Aorta (tissue), 5 donors: ENCODE data around the gene METTL15. TPM values are rescaled to one million over a fixed set of nuclear protein-coding genes. Genes with fewer than 3 reads are reported as not detected.

Experiments used
- ATAC-seq: fragments of 200-7000 bp; cut with Tn5 transposase; one replicate; pipeline ENCODE4 v1.9.1; 2022; ENCODE audit warnings: moderate library complexity; ENCODE audit not compliant: low FRiP score
- DNase-seq, 2 donors: peaks; one replicate each; pipeline ENCODE4 v3.0.0-alpha.2; 2020
- H3K27ac ChIP-seq, 2 donors: one replicate each; pipeline ENCODE4 v1.5.1; 2013; ENCODE audit warnings: low read length in 2 of 2, mild to moderate bottlenecking in 2 of 2, moderate library complexity in 2 of 2, control low read depth in 1 of 2, inconsistent platforms in 1 of 2, low read depth in 1 of 2
- H3K27me3 ChIP-seq, 2 donors: one replicate each; pipeline ENCODE4 v1.6.1; 2013; ENCODE audit warnings: control low read depth in 1 of 2, low read length in 1 of 2, mild to moderate bottlenecking in 1 of 2, moderate library complexity in 1 of 2; ENCODE audit not compliant: insufficient read depth in 2 of 2, control insufficient read depth in 1 of 2
- H3K36me3 ChIP-seq, 2 donors: one replicate each; pipeline ENCODE4 v1.6.1; 2013; ENCODE audit warnings: control low read depth in 1 of 2, low read length in 1 of 2, mild to moderate bottlenecking in 1 of 2; ENCODE audit not compliant: insufficient read depth in 2 of 2, control insufficient read depth in 1 of 2
- H3K4me1 ChIP-seq, 2 donors: one replicate each; pipeline ENCODE4 v1.6.1; 2013; ENCODE audit warnings: low read length in 2 of 2, control low read depth in 1 of 2, mild to moderate bottlenecking in 1 of 2, moderate library complexity in 1 of 2; ENCODE audit not compliant: insufficient read depth in 2 of 2, control insufficient read depth in 1 of 2
- H3K4me3 ChIP-seq, 2 donors: one replicate each; pipeline ENCODE4 v1.5.1; 2013; ENCODE audit warnings: low read length in 2 of 2, control low read depth in 1 of 2, mild to moderate bottlenecking in 1 of 2
- H3K9me3 ChIP-seq: one replicate; pipeline ENCODE4 v1.6.1; 2013; ENCODE audit warnings: mild to moderate bottlenecking, low read length; ENCODE audit not compliant: control insufficient read depth
- WGBS, 2 donors: extraction: QIAGEN DNeasy Blood & Tissue Kit; methylation state at CpG; one replicate each; pipeline ENCODE4 v1.1.7; 2013; 5-methylcytosine and 5-hydroxymethylcytosine counted together
- intact Hi-C, 2 donors: fragments of 100-400 bp; cut with DNase I; formaldehyde crosslinking; loops; one replicate each; pipeline versions ENCODE4 v1.14.2 to v1.15.0; 2022
- polyA plus RNA-seq, 2 donors: library from polyadenylated mRNA; stranded (reverse); fragments of 200-250 nt; gene quantifications; one replicate each; pipeline ENCODE4 v1.2.3, GENCODE V29; 2013
- total RNA-seq, 2 donors: library from RNA; stranded (reverse); fragmentation: NEBNext Ultra II Directional; extraction: Animal tissue kit (Norgen Biotek cat#: 25700); gene quantifications; one replicate each; pipeline ENCODE4 v1.2.1, GENCODE V29; 2021
- donor health status: healthy with polysubstance abuse.
- donor health status: Bipolar disorder and iron deficiency.
- donor health status: DM: no; HTN: no; CAD: no.
- donor health status: DM: no; HTN: no; CAD: no.
- donor health status: DM: yes; HTN: yes; CAD: no.

METTL15 gene
- total and polyA plus RNA-seq, 4 donors: 2.4 to 19.2 (median 10.5) TPM

- no peak overlapping the region for H3K4me3 ChIP-seq
- intact Hi-C loops: loop anchor here in 1 of 2 donors (10.0 kb wide), 1 partner anchor 411 kb away; no protein-coding TSS in a partner anchor
- no peaks in the 10 kb centered on the region for H3K36me3 ChIP-seq
- 86% methylated on average over 5 of the region's 5 CpGs for WGBS, 2 donors
- DNase-seq: no peak
- no peaks in the 10 kb centered on the region for H3K27me3 ChIP-seq
- no peaks in the 10 kb centered on the region for H3K9me3 ChIP-seq
- no peak for ATAC-seq
- peaks cover 0 to 2% of the 10 kb centered on the region in 2 donors for H3K4me1 ChIP-seq
- no peak overlapping the region for H3K27ac ChIP-seq
Measured at GRCh38 chr11:28105869-28106268, 2.3 kb upstream of the METTL15 start.

DNA sequence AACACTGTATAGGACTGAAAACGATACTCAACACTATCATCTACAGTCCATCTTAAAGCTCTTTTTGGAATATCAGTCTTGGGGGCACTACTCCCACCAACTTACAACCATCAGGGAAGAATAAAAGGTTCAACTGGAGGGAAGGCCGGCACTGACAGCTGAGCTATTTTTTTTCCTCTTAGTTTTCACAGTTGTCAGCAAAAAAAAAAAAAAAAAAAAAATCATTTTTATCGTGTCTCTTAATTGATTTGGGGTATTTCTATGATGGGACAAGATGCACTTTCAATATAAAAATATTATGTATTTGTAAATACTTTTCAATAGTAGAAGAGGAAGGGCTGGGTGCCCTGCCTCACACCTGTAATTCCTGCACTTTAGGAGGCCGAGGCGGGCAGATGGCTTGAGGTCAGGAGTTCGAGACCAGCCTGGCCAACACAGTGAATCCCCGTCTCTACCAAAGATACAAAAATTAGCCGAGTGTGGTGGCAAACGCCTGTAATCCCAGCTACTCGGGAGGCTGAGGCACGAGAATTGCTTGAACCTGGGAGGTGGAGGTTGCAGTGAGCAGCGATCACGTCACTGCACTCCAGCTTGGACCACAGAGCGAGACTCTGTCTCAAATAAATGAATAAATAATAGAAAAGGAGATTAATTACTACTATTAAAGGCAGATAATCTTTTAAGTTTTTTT is 1.7 kb upstream of the METTL15 start:
- DNase-seq (no peak), ATAC-seq (no peak)
- Histone ChIP-seq H3K27me3 (no peaks in the 10 kb centered on the region), H3K4me1 (peaks cover 0 to 2% of the 10 kb centered on the region in 2 donors), H3K27ac (no peak overlapping the region), H3K36me3 (no peaks in the 10 kb centered on the region), H3K4me3 (no peak overlapping the region), H3K9me3 (no peaks in the 10 kb centered on the region)
- 85 to 86% methylated on average over 14 of the region's 14 CpGs for WGBS, 2 donors
- intact Hi-C loops: loop anchor here in 1 of 2 donors (10.0 kb wide), 1 partner anchor 412 kb away; no protein-coding TSS in a partner anchor

DNA sequence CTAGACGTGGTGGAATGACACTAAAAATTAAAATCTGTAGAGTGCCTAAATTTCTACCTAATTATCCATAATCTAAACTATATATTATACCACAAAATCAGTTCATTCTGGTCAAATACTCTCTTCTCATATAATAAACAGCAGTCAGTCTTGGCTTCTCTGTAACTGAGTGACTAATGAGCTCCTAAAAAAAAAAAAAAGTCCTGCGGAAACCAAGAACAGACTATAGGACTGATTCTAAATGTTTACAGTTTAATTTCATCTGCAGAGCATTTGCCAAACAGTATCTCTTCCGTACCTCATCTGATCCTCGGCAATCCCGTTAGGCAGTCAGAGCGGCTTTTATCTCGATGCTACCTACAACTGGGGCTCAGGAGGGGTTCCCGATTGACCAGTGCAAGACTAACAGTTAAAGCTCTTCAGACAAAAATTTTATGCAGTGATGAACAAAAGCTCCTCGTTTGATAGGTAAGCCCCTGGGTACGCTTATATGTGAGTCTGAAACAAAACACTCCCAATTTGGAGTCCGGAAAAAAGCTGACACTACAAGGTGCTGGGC is 918 bp upstream of the METTL15 start:
- Histone ChIP-seq H3K4me3 (peak overlapping the region; percentile 51 to 59), H3K4me1 (peaks cover 0 to 2% of the 10 kb centered on the region in 2 donors), H3K27me3 (no peaks in the 10 kb centered on the region), H3K27ac (peak overlapping the region in 1 of 2 donors; percentile 60), H3K9me3 (no peaks in the 10 kb centered on the region), H3K36me3 (no peaks in the 10 kb centered on the region)
- 1% methylated on average over 11 of the region's 11 CpGs for WGBS, 2 donors
- DNase-seq: no peak
- intact Hi-C loops: loop anchor here in 1 of 2 donors (10.0 kb wide), 1 partner anchor 412 kb away; no protein-coding TSS in a partner anchor
- ATAC-seq: no peak

- 70 to 76% methylated on average over 3 of the region's 3 CpGs for WGBS, 2 donors
- H3K4me3 ChIP-seq: no peak overlapping the region
- H3K4me1 ChIP-seq: peaks cover 0 to 2% of the 10 kb centered on the region in 2 donors
- no peak overlapping the region for H3K27ac ChIP-seq
- ATAC-seq: no peak
- intact Hi-C loops: loop anchor here in 1 of 2 donors (10.0 kb wide), 1 partner anchor 414 kb away; no protein-coding TSS in a partner anchor
- no peak for DNase-seq
- no peaks in the 10 kb centered on the region for H3K27me3 ChIP-seq
- no peaks in the 10 kb centered on the region for H3K9me3 ChIP-seq
- H3K36me3 ChIP-seq: no peaks in the 10 kb centered on the region
Measured at GRCh38 chr11:28108958-28109357, 770 bp downstream of the METTL15 start.

DNA sequence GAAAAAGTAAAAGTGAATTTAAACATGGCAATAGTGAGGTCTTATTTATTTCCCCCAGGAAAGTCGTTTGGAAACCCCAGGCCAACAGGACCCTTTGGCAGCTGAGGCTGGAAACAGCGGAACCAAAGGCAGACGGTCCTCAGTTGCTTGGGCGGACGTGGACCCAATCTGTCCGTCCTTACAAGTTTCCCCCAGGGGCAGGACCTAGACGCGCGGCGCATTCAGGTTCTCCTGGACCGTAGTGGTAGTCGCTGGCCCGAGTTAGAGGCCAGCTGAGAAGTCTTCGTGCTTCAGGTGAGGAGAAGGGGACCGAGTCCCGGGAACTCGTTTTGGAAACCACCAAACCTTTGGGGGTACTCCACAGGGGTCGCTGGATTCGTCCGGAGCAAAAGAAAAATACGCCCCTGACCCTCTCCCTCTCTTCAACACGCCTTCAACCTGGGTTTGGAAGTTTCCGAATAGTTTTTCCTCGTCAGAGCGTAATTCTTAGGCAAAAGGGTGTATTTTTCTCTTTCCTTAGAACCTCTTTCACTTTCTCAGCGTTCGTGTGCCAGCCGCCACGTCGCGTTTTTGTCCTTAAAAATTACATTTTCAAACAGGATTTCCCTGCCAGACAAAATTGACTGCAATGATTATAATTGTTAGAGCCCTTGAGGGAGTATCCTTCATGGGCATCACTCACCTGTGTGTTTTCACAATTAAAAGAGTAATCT is 2.1 kb downstream of the METTL15 start:
- DNase-seq (peak; percentile 83 to 89), ATAC-seq (peak; percentile 70)
- H3K27me3 ChIP-seq: no peaks in the 10 kb centered on the region

DNA sequence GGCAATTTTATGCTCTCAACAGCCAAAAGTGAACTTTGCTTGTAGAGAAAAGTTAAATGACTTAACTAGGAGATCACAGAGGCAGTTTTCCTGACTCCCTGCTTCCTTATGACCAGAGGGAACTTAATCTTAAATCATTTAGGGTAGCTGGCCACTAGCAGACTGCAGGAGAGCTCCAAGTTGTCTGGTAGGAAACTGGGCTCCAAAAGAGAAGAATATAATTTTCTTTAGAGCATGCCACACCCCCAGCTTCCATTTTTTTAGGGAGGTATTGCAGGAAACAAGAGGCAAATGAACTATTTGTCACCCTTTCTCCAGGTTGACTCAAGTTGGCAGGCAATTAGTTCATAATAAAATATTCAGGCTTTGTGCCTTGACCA is 2.6 kb downstream of the METTL15 start:
- Histone ChIP-seq H3K9me3 (no peaks in the 10 kb centered on the region), H3K36me3 (no peaks in the 10 kb centered on the region), H3K27ac (peak overlapping the region; percentile 71 to 73), H3K4me3 (peak overlapping the region; percentile 66 to 98), H3K4me1 (peaks cover 0 to 2% of the 10 kb centered on the region in 2 donors), H3K27me3 (no peaks in the 10 kb centered on the region)
- intact Hi-C loops: loop anchor here in 1 of 2 donors (5.0 kb wide), 1 partner anchor 456 kb away; no protein-coding TSS in a partner anchor
- DNase-seq (no peak), ATAC-seq (no peak)

More for the DNA sequence above, 2.1 kb downstream of the METTL15 start:
- intact Hi-C loops: loop anchor here in 1 of 2 donors (5.0 kb wide), 1 partner anchor 457 kb away; no protein-coding TSS in a partner anchor
- peaks cover 0 to 2% of the 10 kb centered on the region in 2 donors for H3K4me1 ChIP-seq
- 0 to 1% methylated on average over 30 to 31 of the region's 31 CpGs for WGBS, 2 donors
- no peaks in the 10 kb centered on the region for H3K36me3 ChIP-seq
- peak overlapping the region; percentile 66 to 98 for H3K4me3 ChIP-seq
- peak overlapping the region; percentile 73 to 92 for H3K27ac ChIP-seq
- no peaks in the 10 kb centered on the region for H3K9me3 ChIP-seq

DNA sequence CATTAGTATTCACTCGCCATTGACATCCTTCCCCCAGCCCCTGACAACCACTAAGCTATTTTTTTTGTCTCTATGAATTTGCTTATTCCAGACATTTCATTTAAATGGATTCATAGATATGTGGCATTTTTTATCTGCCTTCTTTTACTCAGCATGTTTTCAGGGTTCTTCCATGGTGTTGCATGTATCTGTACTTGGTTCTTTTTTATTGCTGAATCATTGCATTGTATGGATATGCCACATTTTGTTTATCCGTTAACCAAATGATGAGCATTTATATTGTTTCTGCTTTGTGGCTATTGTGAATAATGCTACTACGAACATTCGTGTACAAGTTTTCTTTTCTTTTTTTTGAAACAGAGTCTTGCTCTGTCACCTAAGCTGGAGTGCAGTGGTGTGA is 5.9 kb downstream of the METTL15 start:
- no peak overlapping the region for H3K4me3 ChIP-seq
- H3K36me3 ChIP-seq: no peaks in the 10 kb centered on the region
- WGBS, 2 donors: 94 to 96% methylated on average over 4 of the region's 4 CpGs
- ATAC-seq (no peak), DNase-seq (no peak)
- H3K9me3 ChIP-seq: no peaks in the 10 kb centered on the region
- no peaks in the 10 kb centered on the region for H3K27me3 ChIP-seq
- no peaks in the 10 kb centered on the region for H3K4me1 ChIP-seq
- intact Hi-C loops: loop anchor here in 1 of 2 donors (5.0 kb wide), 1 partner anchor 453 kb away; no protein-coding TSS in a partner anchor
- no peak overlapping the region for H3K27ac ChIP-seq

DNA sequence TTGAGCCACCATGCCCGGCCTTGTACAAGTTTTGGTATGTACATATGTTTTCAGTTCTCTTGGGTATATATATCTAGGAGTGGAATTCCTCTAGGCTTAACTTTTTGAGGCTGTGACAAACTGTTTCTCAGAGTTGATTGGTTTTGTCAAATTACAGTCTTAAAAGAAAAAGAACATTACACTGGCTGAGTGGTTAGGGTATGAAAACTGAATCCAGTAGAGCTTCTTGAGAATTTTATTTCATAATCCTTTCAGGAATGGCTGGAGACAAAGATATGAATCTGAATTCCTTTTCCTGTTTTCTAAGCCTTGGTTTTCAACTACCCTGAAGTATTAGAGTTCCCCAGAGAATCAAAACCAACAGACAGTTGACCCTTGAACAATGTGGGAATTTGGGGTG is 6.5 kb downstream of the METTL15 start:
- H3K9me3 ChIP-seq: no peaks in the 10 kb centered on the region
- no peaks in the 10 kb centered on the region for H3K36me3 ChIP-seq
- no peaks in the 10 kb centered on the region for H3K27me3 ChIP-seq
- WGBS, 2 donors: 24 to 51% methylated on average over 1 of the region's 1 CpG
- DNase-seq: no peak
- no peak for ATAC-seq
- H3K4me3 ChIP-seq: no peak overlapping the region
- H3K4me1 ChIP-seq: no peaks in the 10 kb centered on the region
- no peak overlapping the region for H3K27ac ChIP-seq
- intact Hi-C loops: loop anchor here in 1 of 2 donors (5.0 kb wide), 1 partner anchor 453 kb away; no protein-coding TSS in a partner anchor
